ENCODE results near the gene DENND6B. TPM values are rescaled to one million over a fixed set of nuclear protein-coding genes. Genes with fewer than 3 reads are reported as not detected.

DENND6B gene
- total RNA-seq, 1 experiment from 2014 or later, result 2.5 TPM

- no peaks in the 10 kb centered on the region for H3K9me3 Mint-ChIP-seq
- ATAC-seq (no peak), DNase-seq (ENCODE audit: low spot score) (no peak)
- no peak for TF ChIP-seq ZNF317 (CRISPR knock-in tag; IDR thresholded peaks at IDR 0.05; ENCODE audit: borderline replicate concordance, low read depth)
- TF ChIP-seq PRDM15 (CRISPR knock-in tag; IDR thresholded peaks at IDR 0.05), result no peak
- no peak for TF ChIP-seq FOXP1 (CRISPR knock-in tag; IDR thresholded peaks at IDR 0.05; ENCODE audit: borderline replicate concordance)
- no peak for TF ChIP-seq GABPB1 (CRISPR knock-in tag; IDR thresholded peaks at IDR 0.05)
- TF ChIP-seq NFYB (CRISPR knock-in tag; conservative IDR thresholded peaks at IDR 0.05; ENCODE audit: low read depth), result no peak
- TF ChIP-seq ZNF423 (CRISPR knock-in tag; IDR thresholded peaks at IDR 0.05), result no peak
- no peak for TF ChIP-seq HMGXB4 (CRISPR knock-in tag; IDR thresholded peaks at IDR 0.05)
- TF ChIP-seq MAX (CRISPR knock-in tag; IDR thresholded peaks at IDR 0.05), result no peak
- TF ChIP-seq ZNF263 (CRISPR knock-in tag; IDR thresholded peaks at IDR 0.05; ENCODE audit: low read depth), result no peak
- no peak for TF ChIP-seq ELF4 (CRISPR knock-in tag; IDR thresholded peaks at IDR 0.05; ENCODE audit: low read depth)
- no peak for TF ChIP-seq USF1 (CRISPR knock-in tag; IDR thresholded peaks at IDR 0.05)
- no peak for TF ChIP-seq NR1H2 (CRISPR knock-in tag; IDR thresholded peaks at IDR 0.05)
- TF ChIP-seq, protein P1, sequence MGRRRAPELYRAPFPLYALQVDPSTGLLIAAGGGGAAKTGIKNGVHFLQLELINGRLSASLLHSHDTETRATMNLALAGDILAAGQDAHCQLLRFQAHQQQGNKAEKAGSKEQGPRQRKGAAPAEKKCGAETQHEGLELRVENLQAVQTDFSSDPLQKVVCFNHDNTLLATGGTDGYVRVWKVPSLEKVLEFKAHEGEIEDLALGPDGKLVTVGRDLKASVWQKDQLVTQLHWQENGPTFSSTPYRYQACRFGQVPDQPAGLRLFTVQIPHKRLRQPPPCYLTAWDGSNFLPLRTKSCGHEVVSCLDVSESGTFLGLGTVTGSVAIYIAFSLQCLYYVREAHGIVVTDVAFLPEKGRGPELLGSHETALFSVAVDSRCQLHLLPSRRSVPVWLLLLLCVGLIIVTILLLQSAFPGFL (CRISPR knock-in tag; IDR thresholded peaks at IDR 0.05; ENCODE audit: borderline replicate concordance), result no peak
- TF ChIP-seq, protein P2, sequence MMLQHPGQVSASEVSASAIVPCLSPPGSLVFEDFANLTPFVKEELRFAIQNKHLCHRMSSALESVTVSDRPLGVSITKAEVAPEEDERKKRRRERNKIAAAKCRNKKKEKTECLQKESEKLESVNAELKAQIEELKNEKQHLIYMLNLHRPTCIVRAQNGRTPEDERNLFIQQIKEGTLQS (CRISPR knock-in tag; conservative IDR thresholded peaks at IDR 0.05), result no peak
- no peak for TF ChIP-seq ERG (CRISPR knock-in tag; IDR thresholded peaks at IDR 0.05)
- TF ChIP-seq FOXK1 (CRISPR knock-in tag; IDR thresholded peaks at IDR 0.05), result no peak
- TF ChIP-seq OVOL2 (CRISPR knock-in tag; IDR thresholded peaks at IDR 0.05; ENCODE audit: borderline replicate concordance), result no peak
- TF ChIP-seq JUN (CRISPR knock-in tag; IDR thresholded peaks at IDR 0.05), result no peak
- no peak for TF ChIP-seq RORB (CRISPR knock-in tag; IDR thresholded peaks at IDR 0.05)
- TF ChIP-seq MLX (CRISPR knock-in tag; IDR thresholded peaks at IDR 0.05), result no peak
- POLR2A ChIA-PET, result interaction anchor here (1.5 kb wide), 1 partner anchor 8 kb away, joined by 3 read pairs; no protein-coding TSS in a partner anchor
- H3K27me3 Mint-ChIP-seq (ENCODE audit: low read depth), result peaks cover 6% of the 10 kb centered on the region; the same call in 1 of the 2 replicates
- no peak overlapping the region for H3K4me3 Mint-ChIP-seq
- H3K4me1 Mint-ChIP-seq, result peaks cover 37% of the 10 kb centered on the region
- H3K27ac Mint-ChIP-seq, result no peak overlapping the region
- no peaks in the 10 kb centered on the region for H3K36me3 Mint-ChIP-seq
- CTCF ChIA-PET, result interaction anchor here (2.1 kb wide), 1 partner anchor 40 kb away, joined by 9 read pairs; no protein-coding TSS in a partner anchor
Measured at GRCh38 chr22:50301581-50301991, 25.2 kb downstream of the DENND6B start.

All from WTC11 (cell line).